Tibial nerve (tissue), 4 donors: ENCODE data around the gene NOS1. TPM values are rescaled to one million over a fixed set of nuclear protein-coding genes. Genes with fewer than 3 reads are reported as not detected.
"Not testable (repeated sequence)": the region's sequence is repeated elsewhere in the genome, so short reads cannot be mapped to it uniquely, and the experiment has no call there.

Experiments used
- DNase-seq, 2 donors: peaks; one replicate each; pipeline ENCODE4 v3.0.0-alpha.2; 2019; ENCODE audit warnings: low spot score in 2 of 2
- H3K27ac ChIP-seq, 4 donors: fragments of 200-600 bp; sonication (generic) in 3 of 4; one replicate each; pipeline ENCODE4 v1.5.1; 2017 to 2019; ENCODE audit warnings: mild to moderate bottlenecking in 1 of 4
- H3K27me3 ChIP-seq, 2 donors: fragments of 200-600 bp; sonication (generic) in 1 of 2; one replicate each; pipeline versions ENCODE4 v1.5.1 to v1.6.0; 2017 to 2019
- H3K36me3 ChIP-seq, 3 donors: fragments of 200-600 bp; sonication (generic); one replicate each; pipeline ENCODE4 v1.5.1; 2018 to 2019
- H3K4me1 ChIP-seq, 4 donors: fragments of 200-600 bp; sonication (generic) in 3 of 4; one replicate each; pipeline ENCODE4 v1.5.1; 2017 to 2019
- H3K4me3 ChIP-seq, 4 donors: fragments of 200-600 bp; sonication (generic) in 3 of 4; one replicate each; pipeline ENCODE4 v1.5.1; 2017 to 2019; ENCODE audit warnings: mild to moderate bottlenecking in 1 of 4, moderate library complexity in 1 of 4
- H3K9me3 ChIP-seq, 4 donors: fragments of 200-600 bp; sonication (generic) in 3 of 4; one replicate each; pipeline ENCODE4 v1.5.1; 2017 to 2019
- CTCF ChIP-seq, 5 experiments: fragments of 200-600 bp in 3 of 5; fragments of 450-650 bp in 2 of 5; sonication (generic) in 3 of 5; IDR thresholded peaks; one replicate each; pipeline ENCODE4 v1.5.1; 2016 to 2019; ENCODE audit warnings: antibody characterized with exemption in 5 of 5, mild to moderate bottlenecking in 3 of 5, moderate library complexity in 2 of 5
- EP300 ChIP-seq, 2 donors: sonication (generic); formaldehyde crosslinking; IDR thresholded peaks; one replicate each; pipeline ENCODE4 v1.6.1; 2017; ENCODE audit warnings: antibody characterized with exemption in 2 of 2, mild to moderate bottlenecking in 1 of 2
- POLR2A ChIP-seq, 2 donors: fragments of 450-650 bp; IDR thresholded peaks; one replicate each; pipeline ENCODE4 v1.6.1; 2017; ENCODE audit warnings: antibody characterized with exemption in 2 of 2, mild to moderate bottlenecking in 2 of 2, moderate library complexity in 2 of 2
- WGBS, 2 donors: methylation state at CpG; one replicate each; pipeline ENCODE4 v1.1.5; 2018; 5-methylcytosine and 5-hydroxymethylcytosine counted together
- total RNA-seq, 4 donors: library from RNA; depleted of rRNA; stranded (reverse); fragments of >200 nt; gene quantifications; one replicate each; pipeline ENCODE4 v1.1.0, GENCODE V29; 2016

The NOS1 gene
- total RNA-seq, 4 donors from 2014 or later: 6.9 to 32.4 (median 28.1) TPM

- H3K4me3 ChIP-seq: no peak overlapping the region
- H3K4me1 ChIP-seq: no peaks in the 10 kb centered on the region
- H3K9me3 ChIP-seq: peaks cover 0 to 14% (median 0%) of the 10 kb centered on the region in 4 donors
- no peak for DNase-seq
- 75 to 80% methylated on average over 1 of the region's 1 CpG for WGBS, 2 donors
- H3K27ac ChIP-seq: no peak overlapping the region
- no peaks in the 10 kb centered on the region for H3K27me3 ChIP-seq
- TF ChIP-seq CTCF (IDR thresholded peaks at IDR 0.05): no peak
- no peak for TF ChIP-seq EP300 (IDR thresholded peaks at IDR 0.05)
- TF ChIP-seq POLR2A (IDR thresholded peaks at IDR 0.05): no peak
- H3K36me3 ChIP-seq: no peaks in the 10 kb centered on the region
Measured at GRCh38 chr12:117380083-117380482, 18.7 kb upstream of the NOS1 start.

- H3K27me3 ChIP-seq: no peaks in the 10 kb centered on the region
- no peak overlapping the region for H3K27ac ChIP-seq
- no peak for DNase-seq
- 80 to 87% methylated on average over 2 of the region's 2 CpGs for WGBS, 2 donors
- no peaks in the 10 kb centered on the region for H3K36me3 ChIP-seq
- no peak overlapping the region for H3K4me3 ChIP-seq
- no peak for TF ChIP-seq EP300 (IDR thresholded peaks at IDR 0.05)
- no peak for TF ChIP-seq CTCF (IDR thresholded peaks at IDR 0.05)
- no peak for TF ChIP-seq POLR2A (IDR thresholded peaks at IDR 0.05)
- no peaks in the 10 kb centered on the region for H3K4me1 ChIP-seq
- peaks cover 0 to 14% (median 0%) of the 10 kb centered on the region in 4 donors for H3K9me3 ChIP-seq
Measured at GRCh38 chr12:117377758-117378157, 16.3 kb upstream of the NOS1 start.

- Histone ChIP-seq H3K36me3 (no peaks in the 10 kb centered on the region), H3K27me3 (peaks cover 0 to under 1% of the 10 kb centered on the region in 2 donors), H3K4me1 (no peaks in the 10 kb centered on the region), H3K9me3 (peaks cover 0 to 15% (median 0%) of the 10 kb centered on the region in 4 donors), H3K4me3 (no peak overlapping the region), H3K27ac (no peak overlapping the region)
- TF ChIP-seq POLR2A (IDR thresholded peaks at IDR 0.05) (no peak), EP300 (IDR thresholded peaks at IDR 0.05) (no peak), CTCF (IDR thresholded peaks at IDR 0.05) (no peak)
- DNase-seq: no peak
- 63 to 66% methylated on average over 3 of the region's 3 CpGs for WGBS, 2 donors
Measured at GRCh38 chr12:117370588-117370987, 9.2 kb upstream of the NOS1 start.

- H3K4me3 ChIP-seq, H3K27ac ChIP-seq, H3K36me3 ChIP-seq, H3K27me3 ChIP-seq, DNase-seq, H3K4me1 ChIP-seq: not testable (repeated sequence)
- WGBS, 2 donors: 60 to 71% methylated on average over 17 of the region's 17 CpGs
- peaks cover 0 to 15% (median 0%) of the 10 kb centered on the region in 4 donors for H3K9me3 ChIP-seq
Measured at GRCh38 chr12:117370000-117370399, 8.6 kb upstream of the NOS1 start.

- H3K27me3 ChIP-seq: peaks cover 0 to 10% of the 10 kb centered on the region in 2 donors
Measured at GRCh38 chr12:117367006-117367638, 5.7 kb upstream of the NOS1 start.

More at GRCh38 chr12:117367006-117367638, 5.7 kb upstream of the NOS1 start:
- Histone ChIP-seq H3K36me3 (no peaks in the 10 kb centered on the region), H3K27ac (no peak overlapping the region), H3K4me1 (no peaks in the 10 kb centered on the region), H3K9me3 (peaks cover 0 to 15% (median 0%) of the 10 kb centered on the region in 4 donors), H3K4me3 (no peak overlapping the region)
- DNase-seq: peak; percentile 53 to 74
- 18 to 21% methylated on average over 11 to 12 of the region's 12 CpGs for WGBS, 2 donors
- TF ChIP-seq CTCF (IDR thresholded peaks at IDR 0.05): peak; percentile 51 to 72 (median 63)
- no peak for TF ChIP-seq POLR2A (IDR thresholded peaks at IDR 0.05)
